ENCODE data around the gene PMPCA.

The PMPCA gene

DNA sequence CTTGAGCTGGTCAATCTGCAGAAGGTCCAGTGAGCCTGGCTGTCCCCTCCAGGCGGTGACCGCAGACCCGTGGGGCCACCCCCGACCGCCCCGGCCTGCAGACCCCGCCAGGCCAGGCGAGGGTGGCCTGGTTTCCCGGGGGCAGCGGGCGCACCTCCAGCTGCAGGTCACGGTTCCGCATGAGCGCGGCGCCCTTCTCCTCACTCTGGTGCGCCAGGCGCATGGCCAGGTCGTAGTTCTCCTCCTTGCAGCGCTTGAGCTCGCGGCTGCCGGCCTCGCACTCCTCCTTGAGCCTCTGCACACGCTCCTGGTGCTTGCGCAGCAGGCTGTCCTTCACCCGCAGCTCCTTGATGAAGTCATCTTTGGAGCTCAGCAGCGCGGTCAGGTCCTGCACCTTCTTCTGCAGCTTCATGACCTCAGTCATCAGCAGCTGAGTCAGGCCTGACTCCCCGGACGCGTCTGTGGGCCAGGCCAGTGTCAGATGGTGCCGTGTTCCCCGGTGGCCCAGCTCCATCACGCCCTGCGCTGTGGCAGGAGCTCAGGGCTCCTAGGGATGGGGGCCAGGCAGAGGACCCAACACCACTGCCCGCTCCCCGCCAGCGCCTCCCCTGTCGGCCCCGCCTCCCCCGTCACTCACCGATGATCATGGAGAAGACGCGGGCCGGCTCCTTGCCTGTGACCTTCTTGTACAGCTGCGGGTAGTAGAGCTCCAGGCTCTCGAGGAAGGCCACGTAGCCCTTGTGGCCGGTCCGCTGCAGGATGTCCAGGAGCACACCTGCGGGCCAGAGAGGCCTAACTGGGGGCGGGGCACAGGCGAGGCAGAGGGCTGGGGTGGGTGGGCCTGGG, 39.5 kb upstream of the PMPCA start:
- H3K4me2 ChIP-seq (ENCODE audit: low read length), result no peak overlapping the region
- H3K36me3 ChIP-seq (ENCODE audit: insufficient read depth, low read length), result peaks cover 21% of the 10 kb centered on the region
- no peaks in the 10 kb centered on the region for H3K9me2 ChIP-seq (ENCODE audit: low read depth, low read length)
- H3K9ac ChIP-seq (ENCODE audit: low read length), result no peak overlapping the region
- H3K27me3 ChIP-seq (ENCODE audit: insufficient read depth, low read length), result peaks cover 10% of the 10 kb centered on the region; the same call in 1 of the 2 replicates
- TF ChIP-seq, protein P1, sequence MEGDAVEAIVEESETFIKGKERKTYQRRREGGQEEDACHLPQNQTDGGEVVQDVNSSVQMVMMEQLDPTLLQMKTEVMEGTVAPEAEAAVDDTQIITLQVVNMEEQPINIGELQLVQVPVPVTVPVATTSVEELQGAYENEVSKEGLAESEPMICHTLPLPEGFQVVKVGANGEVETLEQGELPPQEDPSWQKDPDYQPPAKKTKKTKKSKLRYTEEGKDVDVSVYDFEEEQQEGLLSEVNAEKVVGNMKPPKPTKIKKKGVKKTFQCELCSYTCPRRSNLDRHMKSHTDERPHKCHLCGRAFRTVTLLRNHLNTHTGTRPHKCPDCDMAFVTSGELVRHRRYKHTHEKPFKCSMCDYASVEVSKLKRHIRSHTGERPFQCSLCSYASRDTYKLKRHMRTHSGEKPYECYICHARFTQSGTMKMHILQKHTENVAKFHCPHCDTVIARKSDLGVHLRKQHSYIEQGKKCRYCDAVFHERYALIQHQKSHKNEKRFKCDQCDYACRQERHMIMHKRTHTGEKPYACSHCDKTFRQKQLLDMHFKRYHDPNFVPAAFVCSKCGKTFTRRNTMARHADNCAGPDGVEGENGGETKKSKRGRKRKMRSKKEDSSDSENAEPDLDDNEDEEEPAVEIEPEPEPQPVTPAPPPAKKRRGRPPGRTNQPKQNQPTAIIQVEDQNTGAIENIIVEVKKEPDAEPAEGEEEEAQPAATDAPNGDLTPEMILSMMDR (IDR thresholded peaks at IDR 0.05; ENCODE audit: low read length), result no peak
- no peaks in the 10 kb centered on the region for H3K9me3 ChIP-seq (ENCODE audit: low read length)
- H3K27ac ChIP-seq (ENCODE audit: low read depth, low read length, poor library complexity, severe bottlenecking), result no peak overlapping the region
- H3K4me3 ChIP-seq (ENCODE audit: low read depth, low read length, poor library complexity, severe bottlenecking), result no peak overlapping the region
- H3K79me2 ChIP-seq (ENCODE audit: insufficient read depth, low read length), result no peaks in the 10 kb centered on the region
- H3K4me1 ChIP-seq (ENCODE audit: insufficient read depth, low read length, severe bottlenecking), result no peaks in the 10 kb centered on the region
- H2AFZ ChIP-seq (ENCODE audit: low read length), result no peak overlapping the region
- H3F3A ChIP-seq (ENCODE audit: insufficient read depth, low read length), result no peaks in the 10 kb centered on the region
- no peaks in the 10 kb centered on the region for H4K20me1 ChIP-seq (ENCODE audit: insufficient read depth, low read length)

DNA sequence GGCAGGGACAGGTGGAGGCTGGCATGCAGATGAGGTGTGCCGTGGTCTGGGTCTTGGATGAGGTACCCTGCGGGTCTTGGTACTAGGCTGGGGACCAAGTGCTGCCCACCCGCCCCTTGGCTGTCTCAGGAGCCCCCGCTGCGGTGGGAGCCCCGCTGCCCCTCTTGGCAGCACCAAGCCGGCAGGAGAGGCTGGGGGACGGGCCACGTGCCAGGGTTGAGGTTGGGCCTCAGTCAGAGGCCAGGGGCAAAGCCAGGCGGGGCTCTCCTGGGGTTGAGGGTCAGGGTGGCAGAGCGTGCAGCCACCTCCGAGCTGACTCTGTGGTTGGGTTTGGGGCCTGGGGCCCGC, 39.0 kb upstream of the PMPCA start:
- Histone ChIP-seq H3K9me3 (ENCODE audit: low read length) (no peaks in the 10 kb centered on the region), H3K9ac (ENCODE audit: low read length) (no peak overlapping the region), H3K4me2 (ENCODE audit: low read length) (no peak overlapping the region)

GRCh38 chr9:136372006-136372405, 38.5 kb upstream of the PMPCA start:
- H3K27me3 ChIP-seq (ENCODE audit: insufficient read depth, low read length), result peaks cover 10% of the 10 kb centered on the region; the same call in 1 of the 2 replicates
- H3K4me2 ChIP-seq (ENCODE audit: low read length), result no peak overlapping the region
- H3F3A ChIP-seq (ENCODE audit: insufficient read depth, low read length), result no peaks in the 10 kb centered on the region
- no peaks in the 10 kb centered on the region for H3K4me1 ChIP-seq (ENCODE audit: insufficient read depth, low read length, severe bottlenecking)
- TF ChIP-seq EZH2 (IDR thresholded peaks at IDR 0.05; ENCODE audit: borderline replicate concordance, low read length), result no peak
- TF ChIP-seq, protein P1 (IDR thresholded peaks at IDR 0.05; ENCODE audit: low read length), result no peak
- no peak overlapping the region for H2AFZ ChIP-seq (ENCODE audit: low read length)
- H3K4me3 ChIP-seq (ENCODE audit: low read depth, low read length, poor library complexity, severe bottlenecking), result no peak overlapping the region
- no peak overlapping the region for H3K27ac ChIP-seq (ENCODE audit: low read depth, low read length, poor library complexity, severe bottlenecking)
- H3K9me3 ChIP-seq (ENCODE audit: low read length), result no peaks in the 10 kb centered on the region
- no peaks in the 10 kb centered on the region for H4K20me1 ChIP-seq (ENCODE audit: insufficient read depth, low read length)
- H3K9me2 ChIP-seq (ENCODE audit: low read depth, low read length), result no peaks in the 10 kb centered on the region
- peaks cover 25% of the 10 kb centered on the region for H3K36me3 ChIP-seq (ENCODE audit: insufficient read depth, low read length)
- no peaks in the 10 kb centered on the region for H3K79me2 ChIP-seq (ENCODE audit: insufficient read depth, low read length)
- no peak overlapping the region for H3K9ac ChIP-seq (ENCODE audit: low read length)

More for the DNA sequence above, 39.0 kb upstream of the PMPCA start:
- H3K4me1 ChIP-seq (ENCODE audit: insufficient read depth, low read length, severe bottlenecking), result no peaks in the 10 kb centered on the region
- H3K27me3 ChIP-seq (ENCODE audit: insufficient read depth, low read length), result peaks cover 10% of the 10 kb centered on the region; the same call in 1 of the 2 replicates
- H3K36me3 ChIP-seq (ENCODE audit: insufficient read depth, low read length), result peaks cover 25% of the 10 kb centered on the region
- H3K79me2 ChIP-seq (ENCODE audit: insufficient read depth, low read length), result no peaks in the 10 kb centered on the region
- H3K4me3 ChIP-seq (ENCODE audit: low read depth, low read length, poor library complexity, severe bottlenecking), result no peak overlapping the region
- TF ChIP-seq EZH2 (IDR thresholded peaks at IDR 0.05; ENCODE audit: borderline replicate concordance, low read length), result no peak
- TF ChIP-seq, protein P1 (IDR thresholded peaks at IDR 0.05; ENCODE audit: low read length), result no peak
- H3K27ac ChIP-seq (ENCODE audit: low read depth, low read length, poor library complexity, severe bottlenecking), result no peak overlapping the region
- H2AFZ ChIP-seq (ENCODE audit: low read length), result no peak overlapping the region
- H4K20me1 ChIP-seq (ENCODE audit: insufficient read depth, low read length), result no peaks in the 10 kb centered on the region
- H3F3A ChIP-seq (ENCODE audit: insufficient read depth, low read length), result no peaks in the 10 kb centered on the region
- H3K9me2 ChIP-seq (ENCODE audit: low read depth, low read length), result no peaks in the 10 kb centered on the region

Data from OCI-LY1 (cell line).